Activated CD4-positive, alpha-beta T cell treated with anti-CD3 and anti-CD28 coated beads, Interleukin-2, Interleukin-4, amounts not matched to agents 100 ng/mL and 50 ng/mL, durations not matched to agents 16 hours and 8 hours (primary cell): ENCODE data around the gene OR51G2.
"Not testable (repeated sequence)": the region's sequence is repeated elsewhere in the genome, so short reads cannot be mapped to it uniquely, and the experiment has no call there.

Experiments used
- DNase-seq: peaks from one replicate; pipeline ENCODE4 v3.0.0-alpha.2; 2020; ENCODE audit warnings: low spot score

The OR51G2 gene, protein sequence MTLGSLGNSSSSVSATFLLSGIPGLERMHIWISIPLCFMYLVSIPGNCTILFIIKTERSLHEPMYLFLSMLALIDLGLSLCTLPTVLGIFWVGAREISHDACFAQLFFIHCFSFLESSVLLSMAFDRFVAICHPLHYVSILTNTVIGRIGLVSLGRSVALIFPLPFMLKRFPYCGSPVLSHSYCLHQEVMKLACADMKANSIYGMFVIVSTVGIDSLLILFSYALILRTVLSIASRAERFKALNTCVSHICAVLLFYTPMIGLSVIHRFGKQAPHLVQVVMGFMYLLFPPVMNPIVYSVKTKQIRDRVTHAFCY

DNA sequence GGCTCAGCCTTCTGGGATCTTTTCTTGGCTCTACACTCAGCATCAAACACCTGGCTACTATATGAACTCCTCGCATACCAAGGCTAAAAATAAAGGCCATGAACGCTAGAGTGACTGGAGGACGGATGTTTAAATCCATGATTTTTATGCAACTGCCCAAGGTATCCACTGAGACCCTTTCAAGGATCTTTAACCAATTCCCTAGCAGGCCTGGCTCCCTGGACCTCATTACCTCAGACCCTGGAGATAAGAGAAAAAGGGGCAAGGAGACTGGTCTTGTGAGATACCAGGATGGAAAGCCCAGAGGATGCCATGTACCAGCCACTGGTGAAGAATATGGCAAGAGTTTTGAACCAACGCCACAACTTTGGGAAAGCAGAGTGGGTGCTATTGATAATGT, at the start of gene OR51G2:
Gene OR51G2 (minus strand): TSS at position 101 of the 400 bp plus-strand sequence. CDS start 3,687 bp downstream, outside the sequence.
- DNase-seq, result no peak

DNA sequence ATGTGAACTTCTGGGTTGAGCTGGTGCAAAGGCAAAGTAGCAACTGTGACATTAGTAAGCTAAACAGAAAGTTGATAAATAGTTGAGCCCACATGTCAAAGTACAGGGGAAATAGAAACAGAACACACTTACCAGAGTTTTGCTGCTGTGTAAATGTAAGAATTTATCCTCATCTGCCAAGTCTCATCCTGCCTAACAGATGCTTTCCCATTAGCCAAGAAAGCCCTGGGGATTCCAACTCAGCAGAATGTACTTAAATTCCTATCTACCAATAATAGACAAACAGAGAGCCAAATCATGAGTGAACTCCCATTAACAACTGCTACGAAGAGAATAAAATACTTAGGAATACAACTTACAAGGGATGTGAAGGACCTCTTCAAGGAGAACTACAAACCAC, 43.7 kb upstream of the OR51G2 start:
- DNase-seq, result no peak

GRCh38 chr11:4960877-4961276, 41.7 kb upstream of the OR51G2 start:
- DNase-seq, result peak; percentile 5

DNA sequence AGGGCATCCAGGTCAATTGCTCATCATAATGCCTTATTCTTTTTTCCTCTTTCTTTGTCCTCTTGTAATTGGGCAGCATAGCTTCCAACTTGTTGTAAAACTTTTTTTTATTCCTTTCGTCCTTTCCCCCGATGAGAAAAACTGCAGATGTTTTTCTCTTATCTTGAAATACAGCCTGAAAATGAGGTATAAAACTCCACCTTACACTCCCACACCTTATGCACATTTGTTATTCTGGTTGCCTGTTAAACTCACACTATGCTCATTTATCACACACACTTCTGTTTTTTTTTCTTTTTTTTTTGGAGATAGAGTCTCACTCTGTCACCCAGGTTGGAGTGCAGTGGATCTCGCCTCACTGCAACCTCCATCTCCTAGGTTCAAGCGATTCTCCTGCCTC, 38.2 kb upstream of the OR51G2 start:
- no peak for DNase-seq

- not testable (repeated sequence) for DNase-seq
Observed at GRCh38 chr11:4955613-4956012, 36.5 kb upstream of the OR51G2 start, which contains the start of gene OR51A2. TSS of gene OR51A2 (minus strand) at chr11:4955713. CDS start at chr11:4955713, 0 bp downstream.

DNA sequence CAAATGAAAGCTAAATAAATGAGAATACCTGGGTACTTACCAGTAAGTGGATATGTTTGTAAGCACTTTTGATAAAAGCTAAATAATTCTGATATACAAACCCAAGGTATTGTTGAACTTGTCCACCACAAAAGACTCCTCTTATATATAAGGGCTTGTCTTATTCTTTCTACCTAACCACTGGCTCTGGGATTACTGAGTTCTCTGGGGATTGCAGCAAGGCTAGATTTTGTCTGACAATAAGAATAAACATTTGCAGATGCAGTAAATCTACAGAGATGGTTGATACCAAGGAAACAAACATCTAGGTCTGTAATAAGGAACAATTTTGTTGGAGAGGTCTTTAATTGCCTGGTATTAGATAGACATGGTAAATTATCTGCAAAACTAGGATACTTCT, 28.4 kb upstream of the OR51G2 start, which contains the start of gene OR51A4:
Gene OR51A4 (minus strand): TSS at position 101 of the 400 bp plus-strand sequence. CDS start 505 bp downstream, outside the sequence.
- DNase-seq, result no peak

- no peak for DNase-seq
Observed at GRCh38 chr11:4936745-4937144, 17.6 kb upstream of the OR51G2 start.

- DNase-seq, result no peak
Observed at GRCh38 chr11:4932751-4933150, 13.6 kb upstream of the OR51G2 start.

DNA sequence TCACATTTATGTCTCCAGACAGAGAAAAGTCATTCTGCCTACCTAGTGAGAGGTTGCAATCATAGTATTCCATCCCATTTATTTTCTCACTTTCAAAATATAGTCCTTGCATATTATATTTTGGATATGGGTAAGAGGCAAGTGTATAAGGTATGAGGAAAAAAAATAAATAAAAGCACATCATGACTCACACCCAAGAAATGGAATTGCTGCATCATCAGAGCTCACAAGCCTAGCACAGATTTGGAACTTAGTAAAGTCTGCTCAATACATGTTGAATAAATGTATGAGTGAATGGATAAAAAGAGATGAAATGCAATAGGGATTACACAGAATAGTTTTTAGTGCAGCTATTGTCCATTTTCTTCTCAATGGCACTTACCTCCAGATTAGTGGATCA, 7.5 kb upstream of the OR51G2 start:
- DNase-seq, result no peak

DNA sequence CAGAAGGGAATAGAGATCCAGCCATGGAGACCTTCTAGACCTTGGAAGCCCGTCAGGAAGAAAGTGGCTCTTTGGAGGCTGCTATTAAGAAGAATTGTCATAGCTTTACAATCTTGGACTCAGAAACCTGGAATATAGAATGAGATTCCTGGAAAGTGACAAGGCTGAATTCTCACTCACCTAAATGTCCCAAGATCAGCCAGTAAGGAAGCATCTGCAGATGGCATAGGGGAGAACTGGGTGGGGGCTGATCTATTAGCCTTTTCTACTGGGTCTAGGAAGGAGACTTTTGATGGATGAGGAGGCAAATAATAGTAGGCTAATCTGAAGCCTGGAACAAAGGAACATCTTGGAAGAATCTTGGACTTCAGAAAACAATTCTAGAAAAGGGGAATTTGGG, 5.1 kb upstream of the OR51G2 start, which contains the start of gene OR51G1:
Gene OR51G1 (minus strand): TSS at position 101 of the 400 bp plus-strand sequence. CDS start 0 bp downstream, at position 101.
- DNase-seq, result no peak

DNA sequence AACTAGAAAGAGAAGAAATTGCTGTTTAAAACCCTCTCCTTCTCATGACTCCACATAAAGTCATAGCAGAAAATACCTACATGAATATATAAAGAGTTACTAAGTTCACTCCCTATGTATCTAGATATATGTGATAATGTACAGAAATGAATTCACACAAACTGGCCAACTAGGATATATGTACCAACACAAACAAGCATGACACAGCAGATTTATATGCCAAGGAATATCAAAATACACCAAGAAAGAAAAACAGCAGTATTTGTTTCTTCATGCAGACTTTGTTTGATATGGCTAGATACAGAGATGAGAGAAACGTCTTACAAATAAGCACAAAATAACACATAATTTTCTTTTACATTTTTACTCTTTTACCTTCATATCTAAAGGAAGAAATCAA, 3.2 kb upstream of the OR51G2 start:
- no peak for DNase-seq

GRCh38 chr11:4921796-4922195, 2.6 kb upstream of the OR51G2 start:
- DNase-seq, result no peak

DNA sequence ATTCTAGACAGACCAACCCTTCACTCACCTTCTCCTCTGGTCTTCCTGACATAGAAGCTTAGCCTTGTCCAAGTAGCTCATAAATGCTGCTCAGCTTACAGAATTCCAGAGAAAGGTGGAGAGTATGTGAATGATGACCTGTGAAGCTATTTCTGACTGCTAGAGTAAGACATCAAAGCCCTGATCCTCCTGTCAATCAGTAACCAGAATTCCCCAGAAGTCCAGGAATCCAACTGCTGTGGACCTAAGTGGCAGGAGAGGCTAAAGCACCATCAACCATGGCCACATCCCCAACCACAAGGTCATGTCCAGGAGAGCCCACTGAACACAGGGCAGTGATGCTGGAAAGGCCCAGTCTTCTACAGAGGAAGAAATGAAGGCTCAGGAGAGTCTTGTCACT, 2.6 kb downstream of the OR51G2 start:
- no peak for DNase-seq

DNA sequence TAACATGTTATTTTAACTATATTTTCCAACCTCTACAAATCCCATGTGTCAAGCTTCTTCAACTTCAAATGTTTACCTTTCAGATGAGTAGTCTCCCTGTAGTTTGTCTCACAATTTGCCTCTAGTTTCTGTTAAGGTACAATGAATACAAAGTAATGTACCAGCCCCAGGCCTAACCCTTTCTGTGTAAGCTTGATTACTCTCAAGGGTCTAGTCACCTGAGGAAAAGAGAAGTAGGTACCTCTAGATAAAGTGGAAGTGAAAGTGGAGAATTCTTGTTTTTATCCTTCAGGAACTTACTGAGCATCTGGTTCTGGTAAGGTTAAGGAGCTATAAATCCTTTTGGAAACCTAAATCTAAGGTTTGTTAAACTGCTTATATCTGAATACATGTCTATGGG, 15.7 kb downstream of the OR51G2 start, which contains the start of gene OR51A7:
Gene OR51A7 (plus strand): TSS at position 300 of the 400 bp plus-strand sequence. CDS start 3,587 bp downstream, outside the sequence.
- DNase-seq, result no peak

DNA sequence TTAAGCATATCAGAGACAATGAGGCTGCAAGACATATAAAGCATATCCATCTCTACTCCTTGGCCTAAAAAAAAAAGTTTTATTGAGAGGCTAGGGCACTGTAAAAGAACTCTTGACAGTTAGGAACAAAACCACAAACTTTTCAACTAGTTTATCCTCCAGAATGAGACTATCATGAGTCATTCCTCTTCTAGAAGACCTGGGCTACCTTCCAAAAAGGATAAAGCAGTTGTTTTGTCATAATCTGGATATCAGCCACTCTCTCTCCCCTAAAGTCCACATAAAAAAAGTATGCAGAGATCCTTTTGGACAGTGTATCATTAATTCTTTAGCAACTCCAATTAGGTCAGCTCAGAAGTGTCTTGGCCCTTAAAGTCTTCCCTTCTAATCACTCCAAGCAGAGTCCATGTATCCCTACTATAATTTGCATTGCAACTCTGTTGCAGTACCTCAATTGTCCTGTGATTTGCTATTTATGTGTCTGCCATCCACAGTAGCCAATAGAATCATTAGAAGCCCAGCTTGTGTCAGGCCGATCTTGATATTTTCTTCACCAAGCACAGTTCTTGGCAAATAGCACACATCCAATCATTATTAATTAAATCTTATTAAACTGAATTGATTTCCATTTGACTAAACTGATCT, 27.0 kb downstream of the OR51G2 start:
- no peak for DNase-seq

DNA sequence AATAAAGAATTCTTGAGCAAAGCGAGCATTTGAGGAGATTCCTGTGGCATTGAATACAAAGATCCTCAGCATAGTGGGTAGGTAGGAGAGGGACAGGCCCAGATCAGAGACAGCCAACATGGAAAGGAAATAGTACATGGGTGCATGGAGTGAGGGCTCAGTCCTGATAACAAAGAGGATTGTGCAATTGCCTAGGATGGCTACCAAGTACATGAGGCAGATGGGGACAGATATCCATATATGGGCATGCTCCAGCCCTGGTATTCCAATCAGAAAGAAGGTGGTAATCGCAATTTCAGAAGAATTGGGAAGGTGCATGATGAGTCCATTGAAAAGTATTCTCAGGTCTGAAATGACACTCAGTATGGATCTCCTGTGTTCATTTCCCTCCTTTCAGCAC, 28.9 kb downstream of the OR51G2 start:
- DNase-seq, result no peak

DNA sequence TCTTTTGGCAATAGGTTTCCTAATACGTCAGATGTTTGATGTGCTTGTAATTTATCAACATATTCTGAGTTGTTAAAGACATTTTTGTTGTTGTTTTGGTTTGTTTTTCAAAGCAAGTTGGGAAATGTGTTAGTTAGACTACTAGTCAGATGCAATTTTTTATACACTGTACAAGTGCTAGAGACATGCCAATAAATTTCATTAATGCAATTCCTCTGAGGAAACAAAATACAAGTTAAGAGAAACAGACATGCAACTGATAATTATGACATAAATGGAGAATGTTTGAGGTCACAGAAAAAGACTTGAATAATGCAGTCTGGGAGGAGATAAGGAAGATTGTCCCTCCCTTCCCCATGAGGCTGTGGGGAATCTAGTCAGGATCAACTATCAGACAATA, 31.6 kb downstream of the OR51G2 start:
- no peak for DNase-seq

DNA sequence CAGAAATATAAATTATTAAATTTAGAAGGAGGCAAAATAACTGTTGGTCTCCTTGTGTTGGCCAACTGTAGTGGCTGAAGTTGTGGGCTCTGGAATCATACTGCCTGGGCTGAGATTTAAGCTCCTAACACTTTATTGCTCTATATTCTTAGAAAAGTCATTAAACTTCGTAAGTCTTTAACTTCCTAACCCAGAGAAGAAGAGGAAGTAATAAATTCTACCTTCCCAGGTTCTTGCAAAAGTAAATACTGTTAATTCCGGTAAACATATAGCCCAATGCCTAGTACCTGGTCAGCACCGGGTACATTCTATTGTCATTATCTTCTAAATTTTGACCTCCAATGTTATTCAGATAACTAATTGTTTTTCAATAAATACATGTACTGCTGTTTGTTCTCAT, 33.0 kb downstream of the OR51G2 start:
- DNase-seq, result no peak

DNA sequence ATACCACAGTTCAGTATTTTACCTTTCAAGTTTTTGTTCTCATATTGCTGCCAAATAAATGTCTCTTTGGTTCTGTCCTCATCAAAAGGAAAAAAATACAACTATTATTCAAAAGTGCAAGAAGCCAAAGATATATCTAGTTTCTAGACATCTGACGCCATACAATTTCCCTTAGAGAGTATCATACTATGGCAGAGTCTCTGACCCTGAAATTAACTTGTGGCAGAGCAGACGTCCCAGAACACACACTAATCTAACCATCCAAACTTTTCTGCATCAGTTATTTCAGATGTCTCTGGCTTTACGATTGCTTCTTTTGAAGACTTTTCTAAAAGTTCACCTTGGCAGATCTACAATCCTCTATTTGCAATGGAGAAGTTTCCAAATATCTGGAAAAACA, 34.8 kb downstream of the OR51G2 start:
- DNase-seq, result no peak

DNA sequence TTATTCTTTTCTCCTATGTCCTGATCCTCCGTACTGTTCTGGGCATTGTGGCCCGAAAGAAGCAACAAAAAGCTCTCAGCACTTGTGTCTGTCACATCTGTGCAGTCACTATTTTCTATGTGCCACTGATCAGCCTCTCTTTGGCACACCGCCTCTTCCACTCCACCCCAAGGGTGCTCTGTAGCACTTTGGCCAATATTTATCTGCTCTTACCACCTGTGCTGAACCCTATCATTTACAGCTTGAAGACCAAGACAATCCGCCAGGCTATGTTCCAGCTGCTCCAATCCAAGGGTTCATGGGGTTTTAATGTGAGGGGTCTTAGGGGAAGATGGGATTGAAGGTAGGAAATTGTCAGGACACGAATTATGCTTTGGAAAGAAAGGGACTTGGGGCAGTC, 36.6 kb downstream of the OR51G2 start:
- no peak for DNase-seq

DNA sequence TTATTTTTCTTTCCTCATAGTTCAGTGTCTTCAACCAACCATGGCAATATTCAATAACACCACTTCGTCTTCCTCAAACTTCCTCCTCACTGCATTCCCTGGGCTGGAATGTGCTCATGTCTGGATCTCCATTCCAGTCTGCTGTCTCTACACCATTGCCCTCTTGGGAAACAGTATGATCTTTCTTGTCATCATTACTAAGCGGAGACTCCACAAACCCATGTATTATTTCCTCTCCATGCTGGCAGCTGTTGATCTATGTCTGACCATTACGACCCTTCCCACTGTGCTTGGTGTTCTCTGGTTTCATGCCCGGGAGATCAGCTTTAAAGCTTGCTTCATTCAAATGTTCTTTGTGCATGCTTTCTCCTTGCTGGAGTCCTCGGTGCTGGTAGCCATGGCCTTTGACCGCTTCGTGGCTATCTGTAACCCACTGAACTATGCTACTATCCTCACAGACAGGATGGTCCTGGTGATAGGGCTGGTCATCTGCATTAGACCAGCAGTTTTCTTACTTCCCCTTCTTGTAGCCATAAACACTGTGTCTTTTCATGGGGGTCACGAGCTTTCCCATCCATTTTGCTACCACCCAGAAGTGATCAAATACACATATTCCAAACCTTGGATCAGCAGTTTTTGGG, 37.2 kb downstream of the OR51G2 start, which contains the start of gene OR51T1:
Gene OR51T1 (plus strand): TSS at position 41 of the 641 bp plus-strand sequence. CDS start 0 bp downstream, at position 41.
- no peak for DNase-seq

DNA sequence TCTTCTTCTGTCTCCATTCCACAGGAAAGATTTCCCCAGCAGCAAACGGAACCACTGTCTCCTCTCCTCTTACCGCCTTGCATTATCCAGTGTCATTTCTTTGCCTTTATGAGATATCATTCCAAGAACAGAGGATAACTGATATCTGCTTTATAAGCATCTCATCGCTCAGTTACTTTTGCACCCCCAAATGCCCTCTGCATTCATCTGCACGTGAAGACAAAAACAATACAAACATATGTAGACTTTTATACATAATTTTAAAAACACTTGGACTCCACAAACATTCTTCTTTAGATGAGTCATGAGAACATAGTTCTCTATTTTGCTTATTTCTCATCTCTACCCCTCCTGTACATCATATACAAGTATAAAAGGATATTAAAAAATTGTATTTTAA, 38.0 kb downstream of the OR51G2 start:
- DNase-seq, result no peak

DNA sequence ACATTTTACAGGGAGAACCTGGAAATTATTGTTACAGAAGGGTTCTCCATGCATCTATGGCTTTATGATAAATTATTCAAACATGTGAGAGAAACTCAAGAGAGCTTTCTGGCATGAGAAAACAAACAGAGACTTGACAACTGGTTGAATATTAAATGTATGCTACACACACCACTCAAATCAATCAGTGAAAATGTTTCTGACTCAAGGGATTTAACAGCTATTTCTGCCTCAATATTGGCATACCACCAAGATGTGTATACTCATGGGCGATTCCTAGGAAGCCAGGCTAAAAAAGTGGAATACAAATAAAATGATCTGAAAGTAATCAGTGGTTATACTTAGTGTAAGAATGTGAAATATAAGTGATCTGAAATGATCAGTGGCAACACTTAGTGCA, 53.3 kb downstream of the OR51G2 start:
- DNase-seq, result no peak
